Central memory CD4-positive, alpha-beta T cell (primary cell): Measurements from ENCODE around the gene WTIP.
"Not testable (repeated sequence)": the region's sequence is repeated elsewhere in the genome, so short reads cannot be mapped to it uniquely, and the experiment has no call there.

ENCODE experiments used
- DNase-seq: peaks from one replicate; pipeline ENCODE4 v3.0.0; 2022

The WTIP gene

DNA sequence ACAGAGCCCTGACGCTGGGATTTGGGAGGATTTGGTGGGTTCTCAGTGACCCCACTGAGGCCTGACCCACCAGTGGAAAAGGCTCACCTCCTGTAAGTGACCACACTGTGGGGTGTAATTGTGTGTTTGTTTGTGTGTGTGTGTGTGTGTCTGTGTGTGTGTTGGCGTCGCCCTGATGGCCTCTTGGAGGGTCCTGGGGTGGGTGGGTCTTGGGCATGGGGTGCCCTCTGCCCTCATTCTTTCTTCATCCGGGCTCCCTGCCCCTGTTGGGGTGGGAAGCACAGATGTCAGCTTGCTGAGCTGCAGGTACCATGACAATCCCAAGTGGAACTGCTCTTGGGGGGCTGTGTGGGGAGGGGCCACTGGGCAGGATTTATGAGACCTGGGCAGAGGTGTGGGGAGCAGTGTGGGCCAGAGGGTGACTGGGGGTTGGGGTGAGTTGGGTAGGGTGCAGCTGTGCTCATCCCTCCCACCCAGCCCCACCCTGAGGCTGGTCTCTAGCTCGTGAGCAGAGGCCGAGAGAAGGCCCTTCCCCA lies 22.8 kb downstream of the WTIP start:
- no peak for DNase-seq

DNA sequence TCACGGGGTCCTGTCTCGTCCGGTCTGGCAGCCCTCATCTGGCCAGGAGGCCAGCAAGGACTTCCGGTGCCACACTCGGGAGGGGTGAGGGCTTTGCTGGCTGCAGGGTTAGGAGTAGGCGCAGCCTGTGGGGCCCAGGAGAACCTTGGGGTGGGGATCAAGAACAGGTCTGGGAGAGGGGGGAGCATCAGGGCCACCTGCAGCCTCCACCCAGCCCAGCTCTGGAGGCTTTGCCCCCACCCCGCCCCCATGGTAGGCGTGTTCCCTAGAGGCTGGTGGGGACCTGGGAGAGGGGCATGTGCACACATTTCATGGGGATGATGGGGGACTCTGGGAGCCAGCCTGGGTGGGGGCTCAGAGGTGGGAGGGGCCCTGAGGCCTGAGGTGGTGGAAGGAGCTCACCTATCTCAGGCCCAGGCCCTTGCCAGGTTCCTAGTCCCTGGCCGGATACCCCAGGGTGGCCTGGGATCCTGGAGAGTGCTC lies 23.3 kb downstream of the WTIP start:
- no peak for DNase-seq

DNA sequence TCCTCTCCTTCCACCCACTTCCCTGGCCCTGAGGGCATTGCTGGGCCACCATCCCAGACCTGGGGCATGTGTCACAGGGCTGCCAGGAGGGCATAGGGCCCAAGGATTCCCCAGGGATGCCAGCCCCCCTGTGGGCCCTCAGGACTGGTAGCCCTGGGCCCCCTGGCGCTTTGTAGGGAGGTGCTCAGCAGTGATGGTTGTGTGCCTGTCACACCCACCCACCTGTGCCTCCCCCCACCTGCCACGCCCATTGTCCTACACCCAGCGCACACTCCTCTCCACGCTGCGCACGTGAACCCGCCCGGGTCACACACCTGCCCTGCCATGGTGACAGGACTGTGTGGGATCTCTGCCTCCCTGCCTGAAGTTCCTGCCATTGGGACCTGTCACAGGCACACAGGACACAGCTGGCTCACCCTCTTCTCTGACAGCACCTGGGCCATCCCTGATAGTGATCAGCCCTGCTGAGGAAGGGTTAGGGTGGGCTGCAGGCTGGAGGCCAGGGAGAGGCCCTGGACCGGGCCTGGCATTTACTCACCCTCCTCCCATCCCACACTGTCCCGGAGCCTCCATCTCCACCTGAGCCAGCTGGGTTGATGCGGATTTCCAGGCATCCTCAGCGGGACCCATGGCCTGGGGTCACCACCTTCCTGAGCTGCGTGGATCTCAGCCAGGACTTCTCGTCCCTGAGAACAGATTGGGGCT lies 23.9 kb downstream of the WTIP start:
- no peak for DNase-seq

DNA sequence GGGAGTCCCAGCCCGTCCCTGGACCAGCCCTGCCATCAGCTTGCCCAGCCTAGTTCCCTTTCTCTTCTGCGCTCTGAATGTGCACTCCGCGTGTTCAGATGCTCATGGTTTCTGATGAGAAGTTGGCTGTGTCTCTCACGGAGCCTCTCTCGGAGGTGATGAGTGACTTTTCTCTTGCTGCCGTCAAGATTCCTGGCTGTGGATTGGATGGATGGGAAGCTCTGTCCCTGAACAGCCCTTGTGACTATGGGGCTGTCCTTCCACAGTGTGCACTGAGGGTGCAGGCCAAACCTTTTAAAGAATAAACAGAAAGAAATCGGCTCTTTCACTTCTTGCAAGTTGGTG lies 24.4 kb downstream of the WTIP start:
- DNase-seq, result no peak

DNA sequence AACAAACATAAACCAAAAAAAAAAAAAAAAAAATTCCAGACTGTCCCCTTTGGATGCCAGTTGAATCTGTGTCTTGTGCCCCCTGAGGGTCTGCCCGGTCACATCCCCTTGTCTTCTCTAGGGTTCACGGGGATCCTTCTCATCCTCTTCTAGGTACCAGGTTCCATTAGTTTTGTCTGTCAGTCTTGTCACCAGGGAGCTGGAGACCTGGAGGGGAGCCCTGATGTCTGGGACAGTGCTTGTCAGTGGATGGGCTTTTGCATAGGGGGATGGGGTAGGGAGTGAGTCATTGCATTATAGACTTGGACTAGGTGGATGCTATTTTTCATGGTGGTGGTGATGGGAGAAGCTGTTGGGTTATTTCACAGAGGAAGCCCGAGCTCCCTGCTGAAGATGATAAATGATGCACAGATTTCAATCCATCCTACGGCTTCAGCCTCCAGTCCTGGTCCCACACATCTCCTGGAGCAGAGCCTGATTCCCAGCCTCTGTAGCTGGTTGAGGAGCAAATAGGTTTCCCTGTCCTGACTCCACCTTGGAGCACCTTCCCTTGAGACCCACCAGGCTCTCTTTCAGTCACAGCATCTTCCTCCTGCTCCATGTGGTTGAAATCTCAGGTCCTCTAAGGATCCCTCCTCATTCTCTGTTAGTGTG lies 26.0 kb downstream of the WTIP start:
- DNase-seq, result no peak

DNA sequence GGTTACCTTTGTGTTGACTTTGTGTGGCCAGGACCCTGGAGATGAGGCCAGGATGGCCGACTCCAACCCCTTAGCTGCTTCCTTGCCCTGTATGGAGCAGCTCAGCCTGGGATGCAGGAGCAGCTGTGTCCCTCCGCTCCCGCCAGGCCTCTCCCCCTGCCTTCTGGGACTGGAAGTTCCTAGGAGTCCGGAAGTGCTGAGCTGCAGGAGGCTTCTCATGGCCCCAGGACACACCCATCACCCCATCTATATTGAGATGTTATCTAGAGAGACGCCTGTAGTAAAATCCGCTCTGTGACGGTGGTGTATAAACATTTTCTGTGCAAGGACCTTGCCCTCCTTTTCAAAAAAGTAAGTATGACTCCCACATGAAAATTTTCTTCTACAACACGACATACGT lies 27.0 kb downstream of the WTIP start:
- no peak for DNase-seq

DNA sequence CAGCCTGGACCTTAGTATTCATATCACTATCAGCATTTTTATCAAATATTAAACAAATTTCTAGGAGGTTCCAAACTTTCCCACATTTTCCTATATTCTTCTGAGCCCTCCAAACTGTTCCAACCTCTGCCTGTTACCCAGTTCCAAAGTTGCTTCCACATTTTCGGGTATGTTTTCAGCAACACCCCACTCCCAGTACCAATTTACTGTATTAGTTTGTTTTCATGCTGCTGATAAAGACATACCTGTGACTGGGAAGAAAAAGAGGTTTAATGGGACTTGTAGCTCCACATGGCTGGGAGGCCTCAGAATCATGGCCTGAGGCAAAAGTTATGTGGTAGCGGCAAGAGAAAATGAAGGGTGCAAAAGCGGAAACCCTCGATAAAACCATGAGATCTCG lies 29.3 kb downstream of the WTIP start:
- DNase-seq, result not testable (repeated sequence)

DNA sequence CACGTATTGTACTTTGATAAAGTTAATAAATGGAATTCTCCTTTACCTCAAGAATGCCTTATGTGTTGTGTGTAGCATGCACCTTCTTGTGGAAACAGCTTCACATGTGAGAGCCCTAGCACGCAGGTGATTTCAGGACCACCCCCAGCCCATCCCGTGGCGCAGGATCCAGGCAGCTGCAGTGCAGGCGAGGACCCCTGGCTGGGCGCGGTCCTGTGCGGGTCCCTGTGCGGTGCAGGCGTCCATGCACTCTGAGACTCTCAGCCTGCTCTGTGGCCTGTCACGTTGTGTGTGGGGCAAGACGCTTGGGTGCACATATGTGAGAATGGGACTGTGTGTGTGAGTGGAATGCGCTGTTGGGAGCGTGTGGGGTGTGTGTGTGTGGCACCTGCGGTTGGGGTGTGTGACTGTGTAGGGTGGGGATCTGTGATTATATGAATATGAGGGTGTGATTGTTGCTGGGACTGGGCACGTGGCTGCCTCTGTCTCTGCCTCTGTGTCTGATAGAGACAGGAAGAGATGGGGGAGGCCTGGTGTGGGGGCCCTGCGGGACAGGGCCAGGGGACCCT lies 30.8 kb downstream of the WTIP start:
- DNase-seq, result no peak

DNA sequence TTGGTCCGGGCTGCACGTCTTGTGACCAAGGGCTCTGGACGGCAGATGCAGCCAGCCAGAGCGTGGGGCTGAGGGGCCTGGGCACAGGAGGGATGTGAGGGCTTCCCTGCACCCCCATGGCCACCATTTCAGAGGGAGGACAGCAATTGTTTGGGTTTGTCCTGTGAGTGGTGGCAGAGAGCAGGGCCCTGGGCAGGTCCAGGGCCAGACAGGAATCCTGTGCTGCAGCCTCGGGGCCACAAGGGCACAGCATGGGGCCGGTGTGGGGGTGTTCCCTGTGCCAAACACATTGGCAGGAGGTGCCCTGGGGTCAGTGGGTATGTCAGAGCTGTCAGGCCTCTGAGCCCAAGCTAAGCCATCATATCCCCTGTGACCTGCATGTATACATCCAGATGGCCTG lies 32.2 kb downstream of the WTIP start:
- DNase-seq, result no peak

DNA sequence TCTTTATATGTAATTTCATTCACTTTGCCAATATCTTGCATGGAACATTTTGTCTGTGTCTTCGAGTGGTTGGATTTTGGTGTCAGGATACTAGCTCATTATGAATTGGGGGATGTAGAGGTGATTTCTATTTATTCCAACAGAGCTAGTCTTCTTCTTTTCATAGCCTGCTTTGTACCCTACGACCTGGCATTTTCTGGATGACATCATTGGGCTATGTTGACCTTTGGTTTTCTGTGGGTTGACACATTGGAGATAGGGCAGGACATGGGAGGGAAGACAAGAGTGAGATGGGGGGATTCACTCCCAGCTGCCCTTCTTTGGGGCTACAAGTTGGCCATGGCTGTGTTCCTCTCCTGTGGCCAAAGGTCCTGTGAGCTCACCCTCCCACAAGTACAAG lies 38.0 kb downstream of the WTIP start:
- DNase-seq, result no peak

DNA sequence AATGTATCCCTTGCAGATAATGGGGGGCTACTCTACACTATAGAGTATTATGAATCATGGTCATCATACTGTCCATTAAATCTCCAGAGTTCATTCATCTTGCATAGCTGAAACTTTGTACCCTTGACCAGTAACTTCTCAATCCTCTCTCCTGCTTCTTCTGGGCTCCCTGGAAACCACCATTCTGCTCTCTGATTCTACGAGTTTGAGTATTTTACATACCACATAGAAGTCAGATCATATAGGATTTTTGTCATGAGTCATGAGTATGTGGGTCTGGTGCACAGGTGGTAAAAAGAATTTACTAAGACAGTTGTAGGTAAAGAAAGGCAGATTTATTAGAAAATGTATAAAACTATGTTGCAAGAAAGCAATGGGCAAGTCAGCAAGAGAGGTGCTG lies 41.9 kb downstream of the WTIP start:
- no peak for DNase-seq

DNA sequence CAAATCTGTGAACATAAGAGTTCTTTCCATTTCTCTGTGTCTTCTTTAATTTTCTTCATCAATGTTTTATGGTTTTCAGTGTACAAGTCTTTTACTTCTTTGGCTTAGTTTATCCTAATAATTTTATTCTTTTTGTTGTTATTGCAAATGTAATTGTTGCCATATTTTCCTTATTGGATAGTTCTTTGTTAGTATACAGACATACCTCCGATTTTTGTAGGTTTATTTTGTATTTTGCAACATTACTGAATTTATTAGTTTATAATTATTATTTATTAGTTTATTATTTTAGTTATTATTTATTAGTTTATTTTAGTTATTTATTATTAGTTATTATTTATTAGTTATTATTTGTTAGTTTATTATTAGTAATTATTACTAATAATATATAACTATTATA lies 43.4 kb downstream of the WTIP start:
- no peak for DNase-seq

DNA sequence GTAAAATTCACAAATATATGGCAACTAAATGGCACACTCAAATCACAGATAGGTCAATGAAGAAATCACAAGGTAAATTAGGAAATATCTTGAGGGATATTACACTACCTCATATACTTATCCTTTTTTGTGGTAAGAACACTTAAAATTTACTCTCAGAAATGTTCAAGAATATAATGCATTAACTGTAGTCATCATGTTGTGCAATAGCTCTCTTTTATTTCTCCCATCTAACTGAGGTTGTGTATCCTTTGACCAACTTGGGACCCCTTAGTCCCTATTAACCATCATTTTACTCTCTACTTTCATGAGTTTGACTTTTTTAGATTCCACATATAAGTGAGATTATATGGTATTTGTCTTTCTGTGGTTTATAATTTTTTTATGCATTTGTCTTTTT lies 52.6 kb downstream of the WTIP start:
- DNase-seq, result no peak

DNA sequence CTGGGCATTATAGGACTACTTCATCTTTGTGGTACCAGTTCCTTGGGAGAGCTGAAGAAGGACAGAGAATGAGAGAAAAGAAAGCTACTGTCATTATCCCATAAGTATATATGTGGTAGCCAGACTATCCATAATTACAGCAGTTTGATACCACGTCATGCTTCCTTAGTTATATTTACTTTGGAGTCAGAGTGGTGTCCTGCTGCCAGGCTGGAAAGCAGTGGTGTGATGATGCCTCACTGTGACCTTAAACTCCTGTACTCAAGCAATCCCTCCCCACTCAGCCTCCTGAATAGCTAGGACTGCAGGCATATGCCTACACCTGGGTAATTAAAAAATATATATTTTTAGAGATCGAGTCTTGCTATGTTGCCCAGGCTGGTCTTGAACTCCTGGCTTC lies 57.8 kb downstream of the WTIP start:
- no peak for DNase-seq

DNA sequence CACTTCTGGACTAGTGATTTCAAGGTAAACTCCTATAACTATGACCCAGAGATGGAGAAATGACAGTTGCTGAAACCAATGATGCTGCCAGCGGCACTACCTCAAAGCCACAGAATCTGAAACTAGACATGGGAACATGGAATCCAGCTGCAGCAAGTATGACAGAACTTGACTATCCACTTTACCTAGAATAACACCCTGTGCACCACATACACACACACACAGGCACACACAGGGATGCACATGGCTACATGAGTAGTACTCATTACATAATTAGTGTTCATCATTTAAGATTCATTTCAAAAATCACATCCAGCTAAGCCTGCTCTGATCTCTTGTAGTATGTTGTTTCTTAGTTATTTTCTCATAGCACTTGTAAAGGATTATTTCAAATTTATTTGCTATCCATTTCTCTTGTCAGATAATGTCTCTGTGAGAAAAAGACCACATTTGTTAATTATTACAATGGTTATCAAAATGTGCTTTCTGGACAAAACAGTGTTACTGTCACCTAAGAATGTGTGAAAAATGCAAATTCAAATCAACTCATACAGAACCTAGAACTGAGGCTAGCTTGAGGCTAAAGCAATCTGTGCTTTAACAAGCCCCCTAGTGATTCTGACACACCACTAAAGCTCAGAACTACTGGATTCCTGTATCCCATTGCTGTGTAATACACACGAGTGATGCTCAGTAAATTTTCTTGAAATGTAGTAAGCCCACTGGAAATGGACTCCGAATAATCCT lies 59.4 kb downstream of the WTIP start:
- no peak for DNase-seq

DNA sequence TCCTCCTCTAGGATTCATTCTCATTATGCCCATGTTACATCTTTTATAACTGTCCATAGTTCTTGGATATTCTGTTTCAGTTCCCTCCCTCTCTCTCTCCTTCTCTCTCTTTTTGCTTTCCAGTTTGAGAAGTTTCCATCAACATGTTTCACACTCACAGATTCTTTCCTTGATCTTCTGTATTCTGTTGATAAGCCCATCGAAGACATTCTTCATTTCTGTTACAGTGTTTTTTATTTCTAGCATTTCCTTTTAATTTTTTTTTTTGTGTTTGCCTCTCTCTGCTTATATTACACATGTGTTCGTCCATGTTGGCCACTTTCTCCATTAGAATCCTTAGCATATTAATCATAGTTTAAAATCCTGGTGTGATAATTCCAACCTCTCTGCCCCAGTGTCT lies 68.3 kb downstream of the WTIP start:
- no peak for DNase-seq

DNA sequence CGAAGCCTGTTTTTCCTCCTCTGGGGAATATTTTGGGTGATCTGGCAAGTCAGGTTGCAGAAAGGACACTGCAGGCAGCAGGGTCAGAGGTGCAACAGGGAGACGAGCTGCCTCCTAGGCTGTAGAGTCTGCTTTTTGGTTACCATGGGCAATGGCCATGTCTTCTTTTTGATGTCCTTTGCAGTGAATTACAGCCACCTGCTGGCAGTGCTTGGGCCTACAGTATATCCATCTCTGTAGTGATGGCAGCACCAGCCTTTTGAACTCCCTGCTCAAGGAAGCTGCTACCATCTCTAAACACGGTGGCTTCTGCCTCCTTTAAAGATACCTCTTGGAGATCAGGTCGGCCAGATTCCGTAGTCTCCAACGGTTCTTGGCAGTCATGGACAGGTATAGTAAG lies 73.9 kb downstream of the WTIP start:
- no peak for DNase-seq

DNA sequence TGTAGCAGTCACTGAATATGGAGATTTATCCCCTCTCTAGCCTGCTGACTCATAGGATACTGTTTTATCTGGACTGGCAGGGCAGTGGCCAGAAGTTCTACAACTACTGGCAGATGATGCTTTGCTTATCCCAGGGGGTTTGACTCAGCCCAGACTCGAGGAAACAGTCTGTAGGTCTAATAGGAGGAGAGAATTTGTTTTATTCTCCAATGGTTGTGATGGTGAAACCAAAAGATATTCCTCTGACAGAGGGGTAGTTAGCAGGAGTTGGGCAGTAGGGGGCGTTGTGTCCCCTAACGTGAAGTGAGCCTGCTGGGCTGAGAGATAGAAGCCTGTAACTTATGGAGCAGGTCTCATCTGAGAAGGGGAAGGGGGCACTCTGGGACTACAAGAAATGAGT lies 74.9 kb downstream of the WTIP start:
- DNase-seq, result no peak

DNA sequence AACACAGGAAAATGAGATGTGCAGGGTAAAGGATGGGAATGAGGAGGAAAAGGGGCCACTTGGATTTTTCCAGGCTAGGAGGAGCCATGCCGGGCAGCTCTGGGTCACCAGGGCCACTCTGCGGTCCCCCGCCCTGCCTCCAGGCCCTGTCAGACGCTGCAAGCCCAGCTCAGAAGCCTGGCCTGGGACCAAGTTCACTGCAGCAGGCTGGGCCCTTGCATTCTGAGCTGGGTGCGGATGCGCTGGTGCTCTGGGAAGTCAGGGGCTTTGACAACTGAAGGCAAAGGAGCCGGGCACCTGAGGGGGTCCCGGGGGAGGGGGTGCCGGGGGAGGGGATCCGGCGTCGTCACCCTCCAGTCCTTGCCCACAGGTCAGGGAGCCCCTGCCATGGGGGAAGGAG lies 77.5 kb downstream of the WTIP start:
- no peak for DNase-seq

DNA sequence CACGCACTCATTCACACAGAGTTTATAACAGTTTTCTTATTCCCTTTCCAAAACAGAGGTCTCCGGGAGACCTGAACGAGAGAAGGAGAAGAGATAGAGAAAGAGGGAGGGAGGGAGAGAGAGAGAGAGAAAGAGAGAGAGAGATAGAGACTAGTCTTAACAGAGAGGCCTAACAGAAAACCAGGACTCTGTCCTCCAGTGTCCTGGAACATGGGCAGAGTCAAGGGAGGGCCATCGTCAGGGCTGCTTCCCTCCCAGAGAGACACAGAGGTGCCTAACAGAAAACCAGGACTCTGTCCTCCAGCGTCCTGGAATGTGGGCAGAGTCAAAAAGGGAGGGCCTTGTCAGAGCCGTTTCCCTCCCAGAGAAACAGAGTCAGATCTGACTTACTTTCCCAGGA lies 78.7 kb downstream of the WTIP start:
- no peak for DNase-seq
